H1 (cell line): ENCODE data around the gene GLMP. TPM values are rescaled to one million over a fixed set of nuclear protein-coding genes. Genes with fewer than 3 reads are reported as not detected.
A peak's percentile ranks its signal among the peaks of the same experiment; 100 is the strongest.

Source experiments
- E2F6 ChIP-seq: IDR thresholded peaks from 2 replicates; pipeline ENCODE4 v1.6.1; 2012; ENCODE audit warnings: inconsistent platforms
- SIN3A ChIP-seq, 2 experiments: IDR thresholded peaks in 1 of 2; conservative IDR thresholded peaks in 1 of 2; 2 replicates each; pipeline ENCODE4 v1.6.1; 2011 to 2012; ENCODE audit warnings: low read length in 2 of 2, improper control_type of control experiment in 1 of 2, low read depth in 1 of 2, mild to moderate bottlenecking in 1 of 2
- YY1 ChIP-seq: IDR thresholded peaks from 2 replicates; pipeline ENCODE4 v1.6.1; 2011; ENCODE audit warnings: low read depth, mild to moderate bottlenecking, low read length
- polyA plus RNA-seq, 7 experiments: library from polyadenylated mRNA; depleted of rRNA in 3 of 7; stranded (reverse) in 5 of 7; unstranded in 2 of 7; fragments of >200 nt in 5 of 7; fragments of 200-250 nt in 2 of 7; gene quantifications; 1 replicate in 5 of 7; 2 replicates in 1 of 7; 4 replicates in 1 of 7; pipeline versions ENCODE4 v1.2.1 to v1.2.3, GENCODE V29; 2011 to 2013; ENCODE audit warnings: missing spikeins in 2 of 7, mixed read lengths in 2 of 7
- total RNA-seq: library from RNA; stranded (reverse); fragmentation: NEBNext Ultra II Directional; extraction: Animal tissue kit (Norgen Biotek cat#: 25700); gene quantifications from 2 replicates; pipeline ENCODE4 v1.2.1, GENCODE V29; 2021

The GLMP gene
- total and polyA plus RNA-seq, 2 of the 8 experiments (the other 6 are each of a cell fraction or from before 2014, with no cell fraction given) = 48.1 to 59.5 TPM

GRCh38 chr1:156281693-156282478 is 13.6 kb downstream of the GLMP start (continued):
- TF ChIP-seq E2F6 (peak; percentile 40; the same call in 1 of the 2 replicates), YY1 (no peak), SIN3A (conservative IDR thresholded peaks at IDR 0.05 in 1 of 2, IDR thresholded peaks at IDR 0.05 in 1 of 2; ENCODE audit: low read depth in 1 of 2, low read length in 2 of 2) (peak in 1 of 2 experiments; percentile 8; a peak in 2 of 4 replicates)
